Daoy (cell line): Measurements from ENCODE around the gene GSTT2. TPM values are rescaled to one million over a fixed set of nuclear protein-coding genes. Genes with fewer than 3 reads are reported as not detected.
"Not testable (repeated sequence)": the region's sequence is repeated elsewhere in the genome, so short reads cannot be mapped to it uniquely, and the experiment has no call there.

Source experiments
- DNase-seq: peaks from one replicate; pipeline ENCODE4 v3.0.0-alpha.2; 2015; ENCODE audit warnings: low read depth
- total RNA-seq: library from RNA; depleted of rRNA; stranded (reverse); fragments of >200 nt; shearing (Covaris generic); gene quantifications from 2 replicates; pipeline ENCODE4 v1.2.3, GENCODE V29; 2014

The GSTT2 gene
- total RNA-seq, 1 experiment from 2014 or later, result not detected

- DNase-seq, result not testable (repeated sequence)
These were observed 5.6 kb upstream of the GSTT2 start, which contains the start of gene DDT for GRCh38 chr22:23974345-23974744. TSS of gene DDT (minus strand) at chr22:23974441. CDS start at chr22:23974414, 27 bp downstream.

GRCh38 chr22:23974836-23975352 is 5.0 kb upstream of the GSTT2 start:
- not testable (repeated sequence) for DNase-seq

GRCh38 chr22:23977304-23977703 is 2.6 kb upstream of the GSTT2 start:
- DNase-seq, result not testable (repeated sequence)

- not testable (repeated sequence) for DNase-seq
These were observed 633 bp downstream of the GSTT2 start for GRCh38 chr22:23980567-23980966.

GRCh38 chr22:23984430-23984829 is 4.5 kb downstream of the GSTT2 start:
- DNase-seq, result no peak

- not testable (repeated sequence) for DNase-seq
These were observed 6.2 kb downstream of the GSTT2 start for GRCh38 chr22:23986089-23986488.

- DNase-seq, result not testable (repeated sequence)
These were observed 6.7 kb downstream of the GSTT2 start for GRCh38 chr22:23986538-23987178.

- DNase-seq, result not testable (repeated sequence)
These were observed 9.8 kb downstream of the GSTT2 start for GRCh38 chr22:23989583-23990244.

GRCh38 chr22:23993080-23993479 is 13.1 kb downstream of the GSTT2 start:
- not testable (repeated sequence) for DNase-seq

GRCh38 chr22:23993581-23994177 is 13.7 kb downstream of the GSTT2 start:
- not testable (repeated sequence) for DNase-seq

GRCh38 chr22:23997092-23997491 is 17.2 kb downstream of the GSTT2 start:
- no peak for DNase-seq

GRCh38 chr22:23999779-24000178 is 19.8 kb downstream of the GSTT2 start:
- not testable (repeated sequence) for DNase-seq

GRCh38 chr22:24001314-24001713 is 21.4 kb downstream of the GSTT2 start:
- DNase-seq, result no peak

- DNase-seq, result no peak
These were observed 22.3 kb downstream of the GSTT2 start for GRCh38 chr22:24002272-24002671.

- DNase-seq, result no peak
These were observed 22.9 kb downstream of the GSTT2 start for GRCh38 chr22:24002851-24003250.

- no peak for DNase-seq
These were observed 24.0 kb downstream of the GSTT2 start for GRCh38 chr22:24003887-24004286.

- DNase-seq, result no peak
These were observed 25.3 kb downstream of the GSTT2 start, which contains the start of gene GSTT4 for GRCh38 chr22:24005201-24005600. TSS of gene GSTT4 (minus strand) at chr22:24005453. CDS start at chr22:24005356, 97 bp downstream.

GRCh38 chr22:24006207-24006913 is 26.4 kb downstream of the GSTT2 start:
- DNase-seq, result no peak

GRCh38 chr22:24006914-24007214 is 26.9 kb downstream of the GSTT2 start:
- no peak for DNase-seq

- no peak for DNase-seq
These were observed 27.5 kb downstream of the GSTT2 start for GRCh38 chr22:24007253-24008021.

GRCh38 chr22:24008022-24008283 is 28.0 kb downstream of the GSTT2 start:
- DNase-seq, result no peak
